MM.1S (cell line): ENCODE results near the gene REL.

Experiments
- DNase-seq: peaks from one replicate; pipeline ENCODE4 v3.0.0-alpha.2; 2015
- H2AFZ ChIP-seq: fragments of 300-600 bp; sonication (generic); 2 replicates; pipeline ENCODE4 v1.6.0; 2016; ENCODE audit warnings: antibody characterized with exemption, low read length
- H3F3A ChIP-seq: fragments of 300-600 bp; sonication (generic); 2 replicates; pipeline ENCODE4 v1.6.1; 2016; ENCODE audit warnings: mild to moderate bottlenecking, antibody characterized with exemption, low read length, moderate library complexity, mixed read lengths; ENCODE audit not compliant: insufficient read depth
- H3K27ac ChIP-seq: fragments of 300-600 bp; sonication (generic); 2 replicates; pipeline ENCODE4 v1.5.1; 2016; ENCODE audit warnings: mild to moderate bottlenecking, low read length
- H3K27me3 ChIP-seq: fragments of 300-600 bp; sonication (generic); replicated peaks from 2 replicates; pipeline ENCODE4 v1.6.0; 2016; ENCODE audit warnings: low read length; ENCODE audit not compliant: insufficient read depth
- H3K36me3 ChIP-seq: fragments of 300-600 bp; sonication (generic); replicated peaks from 2 replicates; pipeline ENCODE4 v1.6.1; 2016; ENCODE audit warnings: mild to moderate bottlenecking, low read length, mixed read lengths; ENCODE audit not compliant: insufficient read depth
- H3K4me1 ChIP-seq: fragments of 300-600 bp; sonication (generic); 2 replicates; pipeline ENCODE4 v1.6.1; 2016; ENCODE audit warnings: low read length, mixed read lengths
- H3K4me2 ChIP-seq: fragments of 300-600 bp; sonication (generic); 2 replicates; pipeline ENCODE4 v1.6.0; 2016; ENCODE audit warnings: low read depth, low read length
- H3K4me3 ChIP-seq: fragments of 300-600 bp; sonication (generic); 2 replicates; pipeline ENCODE4 v1.5.1; 2016; ENCODE audit warnings: low read length, mixed read lengths
- H3K79me2 ChIP-seq: fragments of 300-600 bp; sonication (generic); 2 replicates; pipeline ENCODE4 v1.6.1; 2016; ENCODE audit warnings: mixed run types, low read length, mixed read lengths
- H3K9ac ChIP-seq: fragments of 300-600 bp; sonication (generic); 2 replicates; pipeline ENCODE4 v1.6.1; 2016; ENCODE audit warnings: low read length, mixed read lengths
- H3K9me2 ChIP-seq: fragments of 300-600 bp; sonication (generic); replicated peaks from 2 replicates; pipeline ENCODE4 v1.6.1; 2016; ENCODE audit warnings: mild to moderate bottlenecking, low read length, mixed read lengths; ENCODE audit not compliant: insufficient read depth
- H3K9me3 ChIP-seq: fragments of 300-600 bp; sonication (generic); replicated peaks from 2 replicates; pipeline ENCODE4 v1.6.1; 2016; ENCODE audit warnings: mild to moderate bottlenecking, low read length, mixed read lengths; ENCODE audit not compliant: insufficient read depth
- H4K20me1 ChIP-seq: fragments of 300-600 bp; sonication (generic); 2 replicates; pipeline ENCODE4 v1.6.1; 2016; ENCODE audit warnings: mild to moderate bottlenecking, low read length, moderate library complexity, mixed read lengths; ENCODE audit not compliant: insufficient read depth
- CTCF ChIP-seq: fragments of 300-600 bp; sonication (generic); IDR thresholded peaks from 2 replicates; pipeline ENCODE4 v1.5.1; 2016; ENCODE audit warnings: antibody characterized with exemption, low read length, mixed read lengths
- EZH2 ChIP-seq: fragments of 300-600 bp; sonication (generic); optimal IDR thresholded peaks from 2 replicates; pipeline ENCODE3; 2017; ENCODE audit warnings: low read depth, mild to moderate bottlenecking, antibody characterized with exemption, low read length, mixed read lengths
- EZH2phosphoT487 ChIP-seq: fragments of 300-600 bp; sonication (generic); IDR thresholded peaks from 2 replicates; pipeline ENCODE4 v1.6.1; 2018; ENCODE audit warnings: antibody characterized with exemption, low read length

The REL gene

GRCh38 chr2:60954139-60954538, 72.8 kb downstream of the REL start:
- H3K9me3 ChIP-seq: no peaks in the 10 kb centered on the region
- TF ChIP-seq EZH2 (no peak), EZH2phosphoT487 (no peak)
- no peaks in the 10 kb centered on the region for H3K27me3 ChIP-seq
- no peaks in the 10 kb centered on the region for H3K4me1 ChIP-seq
- H3K27ac ChIP-seq: no peak overlapping the region
- no peaks in the 10 kb centered on the region for H4K20me1 ChIP-seq
- H3K4me3 ChIP-seq: no peak overlapping the region
- no peaks in the 10 kb centered on the region for H3K79me2 ChIP-seq
- no peak overlapping the region for H3K9ac ChIP-seq
- no peak overlapping the region for H3K4me2 ChIP-seq
- no peaks in the 10 kb centered on the region for H3K36me3 ChIP-seq
- no peaks in the 10 kb centered on the region for H3F3A ChIP-seq
- H2AFZ ChIP-seq: no peak overlapping the region
- no peak for DNase-seq
- no peaks in the 10 kb centered on the region for H3K9me2 ChIP-seq

- DNase-seq: no peak
- TF ChIP-seq CTCF (no peak), EZH2 (no peak), EZH2phosphoT487 (no peak)
- H3K36me3 ChIP-seq: no peaks in the 10 kb centered on the region
- H3K9ac ChIP-seq: no peak overlapping the region
- H3K27ac ChIP-seq: no peak overlapping the region
- H4K20me1 ChIP-seq: no peaks in the 10 kb centered on the region
- no peak overlapping the region for H2AFZ ChIP-seq
- no peak overlapping the region for H3K4me3 ChIP-seq
- H3K4me1 ChIP-seq: no peaks in the 10 kb centered on the region
- H3K9me3 ChIP-seq: no peaks in the 10 kb centered on the region
- H3F3A ChIP-seq: no peaks in the 10 kb centered on the region
- H3K27me3 ChIP-seq: no peaks in the 10 kb centered on the region
- H3K4me2 ChIP-seq: no peak overlapping the region
- no peaks in the 10 kb centered on the region for H3K9me2 ChIP-seq
- no peaks in the 10 kb centered on the region for H3K79me2 ChIP-seq
Observed at GRCh38 chr2:60957224-60957623, 75.8 kb downstream of the REL start.

- H4K20me1 ChIP-seq: no peaks in the 10 kb centered on the region
- H3K4me3 ChIP-seq: no peak overlapping the region
- no peak overlapping the region for H3K4me2 ChIP-seq
- no peak overlapping the region for H3K9ac ChIP-seq
- no peaks in the 10 kb centered on the region for H3K4me1 ChIP-seq
- no peak overlapping the region for H2AFZ ChIP-seq
- no peak for DNase-seq
- no peaks in the 10 kb centered on the region for H3K79me2 ChIP-seq
- TF ChIP-seq CTCF (no peak), EZH2 (no peak), EZH2phosphoT487 (no peak)
- no peaks in the 10 kb centered on the region for H3K36me3 ChIP-seq
- no peaks in the 10 kb centered on the region for H3K27me3 ChIP-seq
- no peaks in the 10 kb centered on the region for H3F3A ChIP-seq
- no peak overlapping the region for H3K27ac ChIP-seq
- no peaks in the 10 kb centered on the region for H3K9me2 ChIP-seq
- no peaks in the 10 kb centered on the region for H3K9me3 ChIP-seq
Observed at GRCh38 chr2:60957643-60958042, 76.3 kb downstream of the REL start.

- Histone ChIP-seq H3K9me2 (no peaks in the 10 kb centered on the region), H3F3A (no peaks in the 10 kb centered on the region), H4K20me1 (no peaks in the 10 kb centered on the region), H3K36me3 (no peaks in the 10 kb centered on the region), H3K79me2 (no peaks in the 10 kb centered on the region), H2AFZ (no peak overlapping the region), H3K9me3 (no peaks in the 10 kb centered on the region), H3K27me3 (0 out of 2 replicates have a peak, but pooled peaks cover 4% of the 10 kb centered on the region), H3K4me2 (no peak overlapping the region), H3K9ac (no peak overlapping the region), H3K4me1 (no peaks in the 10 kb centered on the region), H3K27ac (no peak overlapping the region), H3K4me3 (no peak overlapping the region)
- TF ChIP-seq EZH2phosphoT487 (no peak), CTCF (no peak), EZH2 (no peak)
- no peak for DNase-seq
Observed at GRCh38 chr2:60958361-60958760, 77.0 kb downstream of the REL start.
